IMR-90 (cell line): ENCODE measurements around the gene PATE1. TPM values are rescaled to one million over a fixed set of nuclear protein-coding genes. Genes with fewer than 3 reads are reported as not detected.

Source experiments
- ATAC-seq: fragments of 200-7000 bp; cut with Tn5 transposase; 2 replicates; pipeline ENCODE4 v1.9.1; 2020; ENCODE audit warnings: low read depth, mild to moderate bottlenecking, moderate library complexity
- BruUV-seq: library from RNA; stranded (reverse); fragments of 400-500 nt; replicated peaks from 2 replicates; lab custom pipeline; 2021; lab: Mats Ljungman, UMichigan
- CTCF ChIA-PET: fragments of 300-600 bp; formaldehyde crosslinking; extraction: SDS; loops from one replicate; lab custom pipeline; 2021; ENCODE audit warnings: antibody characterized with exemption; lab: Yijun Ruan, JAX
- POLR2A ChIA-PET: fragments of 300-600 bp; sonication (Branson Sonifier 250); formaldehyde crosslinking; loops from one replicate; lab custom pipeline; 2022; ENCODE audit warnings: antibody characterized with exemption; ENCODE audit not compliant: unreplicated experiment; lab: Charles Lee
- DNase-seq: peaks from one replicate; pipeline ENCODE4 v3.0.0; 2013
- H2AFZ ChIP-seq: replicated peaks from 2 replicates; pipeline ENCODE3; 2013; ENCODE audit warnings: low read length, mild to moderate bottlenecking; ENCODE audit not compliant: poor library complexity
- H2AK5ac ChIP-seq: 2 replicates; pipeline ENCODE4 v1.6.1; 2013; ENCODE audit warnings: low read depth, low read length, inconsistent platforms
- H2AK9ac ChIP-seq: replicated peaks from 2 replicates; pipeline ENCODE3; 2013; ENCODE audit warnings: mild to moderate bottlenecking, low read depth, low read length, moderate library complexity; ENCODE audit not compliant: poor library complexity
- H2BK120ac ChIP-seq: 2 replicates; pipeline ENCODE4 v1.6.1; 2013; ENCODE audit warnings: low read depth, low read length, inconsistent platforms
- H2BK15ac ChIP-seq: 3 replicates; pipeline ENCODE4 v1.6.1; 2013; ENCODE audit warnings: low read depth, low read length, inconsistent platforms
- H2BK20ac ChIP-seq: 2 replicates; pipeline ENCODE4 v1.6.1; 2013; ENCODE audit warnings: low read depth, mild to moderate bottlenecking, inconsistent platforms, low read length, moderate library complexity
- H2BK5ac ChIP-seq: 2 replicates; pipeline ENCODE4 v1.6.1; 2013; ENCODE audit warnings: mild to moderate bottlenecking, low read depth, low read length, inconsistent platforms; ENCODE audit not compliant: poor library complexity, severe bottlenecking
- H3K14ac ChIP-seq: replicated peaks from 2 replicates; pipeline ENCODE4 v1.6.1; 2013; ENCODE audit warnings: low read depth, low read length, inconsistent platforms
- H3K18ac ChIP-seq: 2 replicates; pipeline ENCODE4 v1.6.1; 2013; ENCODE audit warnings: low read depth, low read length, control low read depth
- H3K23ac ChIP-seq: 2 replicates; pipeline ENCODE4 v1.6.1; 2013; ENCODE audit warnings: low read depth, low read length, inconsistent platforms
- H3K27ac ChIP-seq: 2 replicates; pipeline ENCODE4 v1.5.1; 2013; ENCODE audit warnings: mild to moderate bottlenecking, control low read depth, low read length; ENCODE audit not compliant: insufficient read depth
- H3K27me3 ChIP-seq: 2 replicates; pipeline ENCODE4 v1.6.1; 2013; ENCODE audit warnings: low read length; ENCODE audit not compliant: control insufficient read depth, insufficient read depth
- H3K36me3 ChIP-seq: 2 replicates; pipeline ENCODE4 v1.6.1; 2013; ENCODE audit warnings: low read length, mixed read lengths; ENCODE audit not compliant: control insufficient read depth, insufficient read depth
- H3K4ac ChIP-seq: 2 replicates; pipeline ENCODE4 v1.6.1; 2013; ENCODE audit warnings: low read depth, low read length, inconsistent platforms
- H3K4me1 ChIP-seq: 2 replicates; pipeline ENCODE4 v1.6.1; 2013; ENCODE audit warnings: low read length, mixed read lengths; ENCODE audit not compliant: control insufficient read depth, insufficient read depth
- H3K4me2 ChIP-seq: 2 replicates; pipeline ENCODE4 v1.6.1; 2013; ENCODE audit warnings: low read depth, mild to moderate bottlenecking, control low read depth, low read length, moderate library complexity
- H3K4me3 ChIP-seq: 2 replicates; pipeline ENCODE4 v1.5.1; 2013; ENCODE audit warnings: low read depth, mild to moderate bottlenecking, control low read depth, low read length, moderate library complexity; ENCODE audit not compliant: insufficient read depth
- H3K56ac ChIP-seq: 2 replicates; pipeline ENCODE4 v1.6.1; 2013; ENCODE audit warnings: low read length, inconsistent platforms; ENCODE audit not compliant: insufficient read depth; ENCODE audit errors: extremely low read depth
- H3K79me1 ChIP-seq, 2 experiments: 2 replicates each; pipeline ENCODE4 v1.6.1; 2013; ENCODE audit warnings: low read length in 2 of 2, inconsistent platforms in 1 of 2, low read depth in 1 of 2
- H3K9ac ChIP-seq: 2 replicates; pipeline ENCODE4 v1.6.1; 2013; ENCODE audit warnings: low read depth, low read length, control low read depth
- H3K9me1 ChIP-seq: 2 replicates; pipeline ENCODE4 v1.6.1; 2013; ENCODE audit warnings: low read length, inconsistent platforms; ENCODE audit not compliant: insufficient read depth
- H3K9me3 ChIP-seq: 2 replicates; pipeline ENCODE4 v1.6.1; 2013; ENCODE audit warnings: low read length; ENCODE audit not compliant: control insufficient read depth, insufficient read depth
- H4K20me1 ChIP-seq: 2 replicates; pipeline ENCODE4 v1.6.1; 2013; ENCODE audit warnings: low read length, inconsistent platforms; ENCODE audit not compliant: insufficient read depth
- H4K5ac ChIP-seq: 2 replicates; pipeline ENCODE4 v1.6.1; 2013; ENCODE audit warnings: mild to moderate bottlenecking, low read depth, low read length, control low read depth
- H4K8ac ChIP-seq, 2 experiments: 2 replicates each; pipeline ENCODE4 v1.6.1; 2013; ENCODE audit warnings: low read depth in 2 of 2, low read length in 2 of 2, control low read depth in 1 of 2, inconsistent platforms in 1 of 2
- H4K91ac ChIP-seq: 2 replicates; pipeline ENCODE4 v1.6.1; 2013; ENCODE audit warnings: low read depth, low read length, inconsistent platforms; ENCODE audit not compliant: insufficient read depth
- BHLHE40 ChIP-seq: fragments of 150-350 bp; IDR thresholded peaks from 2 replicates; pipeline ENCODE4 v1.6.1; 2016; ENCODE audit warnings: mild to moderate bottlenecking, low read depth, low read length
- CEBPB ChIP-seq: IDR thresholded peaks from 2 replicates; pipeline ENCODE4 v1.6.1; 2012; ENCODE audit warnings: low read depth, low read length, improper control_type of control experiment
- CHD1 ChIP-seq: IDR thresholded peaks from 2 replicates; pipeline ENCODE4 v1.6.1; 2012; ENCODE audit warnings: low read depth, low read length, improper control_type of control experiment
- CTCF ChIP-seq: conservative IDR thresholded peaks from 2 replicates; pipeline ENCODE4 v1.5.1; 2012; ENCODE audit warnings: mild to moderate bottlenecking, low read depth, low read length, improper control_type of control experiment
- ELK1 ChIP-seq: fragments of 150-350 bp; IDR thresholded peaks from 2 replicates; pipeline ENCODE4 v1.6.1; 2016; ENCODE audit warnings: low read depth, mild to moderate bottlenecking, low read length, moderate library complexity, borderline replicate concordance
- FOS ChIP-seq: fragments of 150-350 bp; IDR thresholded peaks from 2 replicates; pipeline ENCODE4 v1.6.1; 2016; ENCODE audit warnings: low read depth, low read length
- MAFK ChIP-seq: IDR thresholded peaks from 2 replicates; pipeline ENCODE4 v1.6.1; 2012; ENCODE audit warnings: low read depth, low read length, improper control_type of control experiment
- MAZ ChIP-seq: IDR thresholded peaks from 2 replicates; pipeline ENCODE4 v1.6.1; 2012; ENCODE audit warnings: low read depth, mild to moderate bottlenecking, low read length, improper control_type of control experiment, moderate library complexity, borderline replicate concordance
- MXI1 ChIP-seq: IDR thresholded peaks from 2 replicates; pipeline ENCODE4 v1.6.1; 2012; ENCODE audit warnings: low read depth, mild to moderate bottlenecking, low read length, moderate library complexity, borderline replicate concordance
- NFE2L2 ChIP-seq: fragments of 150-350 bp; IDR thresholded peaks from 2 replicates; pipeline ENCODE4 v1.6.1; 2016; ENCODE audit warnings: low read depth, mild to moderate bottlenecking, low read length
- POLR2A ChIP-seq: IDR thresholded peaks from 2 replicates; pipeline ENCODE4 v1.6.1; 2012; ENCODE audit warnings: mild to moderate bottlenecking, low read depth, low read length
- RAD21 ChIP-seq: IDR thresholded peaks from 2 replicates; pipeline ENCODE4 v1.6.1; 2012; ENCODE audit warnings: low read length, improper control_type of control experiment
- RCOR1 ChIP-seq: IDR thresholded peaks from 2 replicates; pipeline ENCODE4 v1.6.1; 2012; ENCODE audit warnings: mild to moderate bottlenecking, low read length, improper control_type of control experiment; ENCODE audit not compliant: insufficient replicate concordance
- RFX5 ChIP-seq: IDR thresholded peaks from 2 replicates; pipeline ENCODE4 v1.8.0; 2012; ENCODE audit warnings: low read depth, mild to moderate bottlenecking, low read length, moderate library complexity
- SMC3 ChIP-seq: fragments of 150-350 bp; IDR thresholded peaks from 2 replicates; pipeline ENCODE4 v1.6.1; 2016; ENCODE audit warnings: low read depth, mild to moderate bottlenecking, antibody characterized with exemption, low read length, moderate library complexity
- USF2 ChIP-seq: fragments of 150-350 bp; IDR thresholded peaks from 2 replicates; pipeline ENCODE4 v1.6.1; 2017; ENCODE audit warnings: mild to moderate bottlenecking, antibody characterized with exemption, low read length, low read depth
- WGBS, 2 experiments: methylation state at CpG; one replicate each; pipeline versions ENCODE4 v1.1.5 to v1.1.7; 2013; ENCODE audit warnings: missing lambda C conversion rate in 2 of 2; ENCODE audit not compliant: insufficient read length in 1 of 2; ENCODE audit errors: extremely low coverage in 2 of 2; 5-methylcytosine and 5-hydroxymethylcytosine counted together
- dilution Hi-C: fragments of 300-500 bp; cut with HindIII; formaldehyde crosslinking; loops from one replicate; pipeline ENCODE4 v1.14.3; 2018; ENCODE audit warnings: low sequenced_read_pairs; ENCODE audit not compliant: unreplicated experiment
- in situ Hi-C: fragments of 300-500 bp; cut with MboI; formaldehyde crosslinking; loops from 3 replicates; pipeline ENCODE4 v1.14.3; 2019; ENCODE audit warnings: low sequenced_read_pairs, inconsistent platforms, mixed read lengths
- intact Hi-C: fragments of 100-400 bp; cut with micrococcal nuclease; formaldehyde crosslinking; loops from 2 replicates; pipeline ENCODE4 v1.10.0; 2022
- polyA plus RNA-seq, 3 experiments: library from polyadenylated mRNA; depleted of rRNA; stranded (reverse); fragments of >200 nt; gene quantifications; 2 replicates each; pipeline ENCODE4 v1.2.3, GENCODE V29; 2012; ENCODE audit warnings: low replicate concordance in 1 of 3
- total RNA-seq: library from RNA; depleted of rRNA; stranded (reverse); fragments of >200 nt; gene quantifications from 2 replicates; pipeline ENCODE4 v1.2.3, GENCODE V29; 2012

Gene PATE1
- total and polyA plus RNA-seq, 2 of the 4 experiments (the other 2 are of a cell fraction) = not detected

GRCh38 chr11:125777309-125777708 lies 31.2 kb downstream of the PATE1 start:
- no peak overlapping the region for H4K91ac ChIP-seq
- no peak overlapping the region for H3K4ac ChIP-seq
- H2AK5ac ChIP-seq = no peak overlapping the region
- intact Hi-C loops = no loop called here
- CTCF ChIA-PET = no interaction called here
- H3K27me3 ChIP-seq = no peaks in the 10 kb centered on the region
- no peaks in the 10 kb centered on the region for H3K4me1 ChIP-seq
- in situ Hi-C loops = no loop called here
- peak; percentile 47 for DNase-seq
- POLR2A ChIA-PET = no interaction called here
- H2BK5ac ChIP-seq = no peak overlapping the region
- H2BK20ac ChIP-seq = no peak overlapping the region
- no peak overlapping the region for H4K5ac ChIP-seq
- H2BK120ac ChIP-seq = no peak overlapping the region
- H3K79me1 ChIP-seq = no peaks in the 10 kb centered on the region
- no peak for TF ChIP-seq RAD21
- no peak for TF ChIP-seq ELK1
- no peak for TF ChIP-seq FOS
- TF ChIP-seq SMC3 = no peak
- no peak for TF ChIP-seq MXI1
- TF ChIP-seq RCOR1 = no peak
- no peak for TF ChIP-seq CHD1
- no peak for TF ChIP-seq MAZ
- TF ChIP-seq CEBPB = no peak
- TF ChIP-seq POLR2A = no peak
- no peak for TF ChIP-seq CTCF
- no peak for TF ChIP-seq RFX5
- no peak for TF ChIP-seq NFE2L2
- no peak for TF ChIP-seq USF2
- TF ChIP-seq MAFK = no peak
- TF ChIP-seq BHLHE40 = no peak
- H3K4me3 ChIP-seq = no peak overlapping the region
- H4K8ac ChIP-seq = no peak overlapping the region
- no peak for ATAC-seq
- no peak overlapping the region for H3K27ac ChIP-seq
- no peaks in the 10 kb centered on the region for H3K9me3 ChIP-seq
- H2AFZ ChIP-seq = no peak overlapping the region
- WGBS, 2 experiments = no CpG with 5 or more reads among the region's 5 CpGs
- no peaks in the 10 kb centered on the region for H3K36me3 ChIP-seq
- H3K56ac ChIP-seq = no peak overlapping the region
- H3K14ac ChIP-seq = no peak overlapping the region
- no peaks in the 10 kb centered on the region for H3K9me1 ChIP-seq
- no peak overlapping the region for H3K18ac ChIP-seq
- H2AK9ac ChIP-seq = no peak overlapping the region
- no peak overlapping the region for H3K9ac ChIP-seq
- dilution Hi-C loops = no loop called here
- no peak overlapping the region for H2BK15ac ChIP-seq
- no peak overlapping the region for H3K23ac ChIP-seq
- no peak overlapping the region for H3K4me2 ChIP-seq
- no TSS peak for BruUV-seq
- H4K20me1 ChIP-seq = no peaks in the 10 kb centered on the region
